ENCODE results near the gene C11orf24. TPM values are rescaled to one million over a fixed set of nuclear protein-coding genes. Genes with fewer than 3 reads are reported as not detected.

C11orf24 gene
- total and polyA plus RNA-seq, 2 of the 8 experiments (the other 6 are each of a cell fraction or from before 2014, with no cell fraction given) = 45.4 to 51.7 TPM

- Histone ChIP-seq H2BK5ac (ENCODE audit: low read depth, low read length) (no peak overlapping the region), H3K18ac (ENCODE audit: extremely low read depth, low read length) (no peak overlapping the region), H4K5ac (ENCODE audit: insufficient read length, low read depth, low read length) (no peak overlapping the region), H2AFZ (ENCODE audit: low read length) (no peak overlapping the region), H4K91ac (replicated peaks; ENCODE audit: insufficient read length, low read length) (no peak overlapping the region), H3K4me2 (ENCODE audit: insufficient read depth in 1 of 2, low read depth in 2 of 2, low read length in 2 of 2) (no peak overlapping the region), H3K36me3 (ENCODE audit: control insufficient read depth in 2 of 4, insufficient read depth in 4 of 4, low read length in 3 of 4) (no peaks in the 10 kb centered on the region), H3K14ac (ENCODE audit: insufficient read length) (no peak overlapping the region), H3K56ac (replicated peaks; ENCODE audit: insufficient read length, low read depth, low read length) (no peak overlapping the region), H3K4ac (replicated peaks; ENCODE audit: insufficient read length, low read depth, low read length) (no peak overlapping the region), H2BK20ac (ENCODE audit: low read length) (no peak overlapping the region), H4K20me1 (replicated peaks in 1 of 2; ENCODE audit: control insufficient read depth in 1 of 2, insufficient read depth in 2 of 2, low read length in 2 of 2) (no peaks in the 10 kb centered on the region), H3K79me2 (ENCODE audit: control insufficient read depth in 1 of 2, insufficient read depth in 2 of 2, low read length in 2 of 2) (no peaks in the 10 kb centered on the region), H3K27me3 (replicated peaks in 1 of 4; ENCODE audit: control insufficient read depth in 3 of 4, extremely low read depth in 1 of 4, insufficient read depth in 3 of 4, low read length in 3 of 4) (no peaks in the 10 kb centered on the region), H3K23ac (ENCODE audit: insufficient read length) (no peak overlapping the region), H2AK5ac (ENCODE audit: low read depth, low read length) (no peak overlapping the region), H2BK15ac (ENCODE audit: low read length) (no peak overlapping the region), H3K23me2 (ENCODE audit: low read depth, low read length) (no peaks in the 10 kb centered on the region), H3K9ac (replicated peaks in 1 of 4; ENCODE audit: extremely low read depth in 1 of 4, low read depth in 3 of 4, low read length in 3 of 4) (no peak overlapping the region), H4K8ac (ENCODE audit: extremely low read depth, insufficient read depth, low read length) (no peak overlapping the region), H2BK120ac (replicated peaks; ENCODE audit: low read depth, low read length) (no peak overlapping the region), H2BK12ac (ENCODE audit: low read depth, low read length) (no peak overlapping the region), H3K9me3 (ENCODE audit: insufficient read depth in 2 of 2, low read depth in 1 of 2, low read length in 1 of 2) (no peaks in the 10 kb centered on the region), H3K4me3 (ENCODE audit: extremely low read depth in 1 of 4, insufficient read depth in 2 of 4, low read depth in 3 of 4, low read length in 4 of 4) (no peak overlapping the region), H3K27ac (ENCODE audit: low read depth, low read length) (no peak overlapping the region), H3K4me1 (replicated peaks in 1 of 4; ENCODE audit: control insufficient read depth in 3 of 4, insufficient read depth in 4 of 4, low read length in 3 of 4) (no peaks in the 10 kb centered on the region), H3K79me1 (ENCODE audit: low read depth, low read length) (no peaks in the 10 kb centered on the region)
- no peak for DNase-seq (ENCODE audit: low read depth in 1 of 2, low spot score in 2 of 2)
- ChIA-PET POLR2A (ENCODE audit: partially characterized antibody) (interaction anchor here (0.7 to 1.2 kb wide), 2 partner anchors 20 to 66 kb away, joined by 3 to 4 read pairs; partner anchors contain the start of gene KMT5B), CTCF (ENCODE audit: partially characterized antibody) (interaction anchor here (0.6 to 4.4 kb wide), 7 partner anchors 10 to 83 kb away, joined by 3 to 29 read pairs (median 4); no protein-coding TSS in a partner anchor)
- no peak for TF ChIP-seq POLR2A (IDR thresholded peaks at IDR 0.05; ENCODE audit: control extremely low read depth in 1 of 2, low read depth in 2 of 2, low read length in 2 of 2)
- WGBS, 2 experiments (ENCODE audit: extremely low coverage in 1 of 2, insufficient coverage in 1 of 2, insufficient read length in 1 of 2, insufficient replicate concordance in 2 of 2, low coverage in 1 of 2, low lambda C conversion rate in 2 of 2, missing lambda C conversion rate in 1 of 2) = 85% methylated on average over 4 of the region's 5 CpGs; no CpG with 5 or more reads in 1 of the 2 experiments
- no peak for FAIRE-seq
Measured at GRCh38 chr11:68279676-68280075, 7.9 kb upstream of the C11orf24 start.
